Effector memory CD8-positive, alpha-beta T cell (primary cell): ENCODE data around the gene COQ8B.

Source experiments
- ATAC-seq: fragments of 150-1000 bp; cut with Tn5 transposase; replicated peaks from 2 replicates; pipeline ENCODE4 v1.10.0; 2021; ENCODE audit warnings: mild to moderate bottlenecking, moderate library complexity
- DNase-seq, 3 experiments: peaks; one replicate each; pipeline ENCODE4 v3.0.0; 2021
- H3K27ac Mint-ChIP-seq, 2 donors: one replicate each; pipeline ENCODE4 v1.8.0; 2022; ENCODE audit warnings: mild to moderate bottlenecking in 2 of 2, mixed read lengths in 2 of 2, moderate library complexity in 2 of 2
- H3K27me3 Mint-ChIP-seq, 2 donors: one replicate each; pipeline ENCODE4 v1.8.0; 2022; ENCODE audit warnings: mixed read lengths in 2 of 2
- H3K36me3 Mint-ChIP-seq: one replicate; pipeline ENCODE4 v1.8.0; 2022; ENCODE audit warnings: mild to moderate bottlenecking, moderate library complexity, mixed read lengths; ENCODE audit not compliant: insufficient read depth
- H3K4me1 Mint-ChIP-seq, 2 donors: one replicate each; pipeline ENCODE4 v1.8.0; 2022; ENCODE audit warnings: low read depth in 2 of 2, mixed read lengths in 2 of 2
- H3K4me3 Mint-ChIP-seq, 2 donors: one replicate each; pipeline ENCODE4 v1.8.0; 2022; ENCODE audit warnings: mild to moderate bottlenecking in 2 of 2, mixed read lengths in 2 of 2, moderate library complexity in 2 of 2
- H3K9me3 Mint-ChIP-seq, 2 donors: one replicate each; pipeline ENCODE4 v1.8.0; 2022; ENCODE audit warnings: mixed read lengths in 2 of 2

Gene COQ8B

GRCh38 chr19:40672573-40673299 is 44.0 kb downstream of the COQ8B start:
- H3K4me1 Mint-ChIP-seq: no peaks in the 10 kb centered on the region
- no peak overlapping the region for H3K4me3 Mint-ChIP-seq
- ATAC-seq (no peak), DNase-seq (no peak)
- peaks cover 3% of the 10 kb centered on the region for H3K36me3 Mint-ChIP-seq
- H3K9me3 Mint-ChIP-seq: no peaks in the 10 kb centered on the region
- H3K27me3 Mint-ChIP-seq: no peaks in the 10 kb centered on the region
- H3K27ac Mint-ChIP-seq: no peak overlapping the region

GRCh38 chr19:40672038-40672437 is 44.6 kb downstream of the COQ8B start:
- peaks cover 3% of the 10 kb centered on the region for H3K36me3 Mint-ChIP-seq
- H3K4me1 Mint-ChIP-seq: no peaks in the 10 kb centered on the region
- H3K27ac Mint-ChIP-seq: no peak overlapping the region
- ATAC-seq (no peak), DNase-seq (no peak)
- no peak overlapping the region for H3K4me3 Mint-ChIP-seq
- H3K27me3 Mint-ChIP-seq: no peaks in the 10 kb centered on the region
- H3K9me3 Mint-ChIP-seq: no peaks in the 10 kb centered on the region

- no peaks in the 10 kb centered on the region for H3K36me3 Mint-ChIP-seq
- H3K9me3 Mint-ChIP-seq: no peaks in the 10 kb centered on the region
- H3K27me3 Mint-ChIP-seq: no peaks in the 10 kb centered on the region
- ATAC-seq: no peak
- no peak for DNase-seq
- peaks cover 0 to 1% of the 10 kb centered on the region in 2 donors for H3K4me1 Mint-ChIP-seq
- no peak overlapping the region for H3K27ac Mint-ChIP-seq
- no peak overlapping the region for H3K4me3 Mint-ChIP-seq
These were observed 45.3 kb downstream of the COQ8B start for GRCh38 chr19:40671404-40671803.

GRCh38 chr19:40668991-40669614 is 47.6 kb downstream of the COQ8B start:
- no peaks in the 10 kb centered on the region for H3K36me3 Mint-ChIP-seq
- no peak for DNase-seq
- H3K4me1 Mint-ChIP-seq: peaks cover 0 to 1% of the 10 kb centered on the region in 2 donors
- H3K9me3 Mint-ChIP-seq: no peaks in the 10 kb centered on the region
- no peak overlapping the region for H3K4me3 Mint-ChIP-seq
- no peak overlapping the region for H3K27ac Mint-ChIP-seq
- no peaks in the 10 kb centered on the region for H3K27me3 Mint-ChIP-seq
- no peak for ATAC-seq

GRCh38 chr19:40667602-40668001 is 49.1 kb downstream of the COQ8B start:
- Mint-ChIP-seq H3K27me3 (no peaks in the 10 kb centered on the region), H3K27ac (no peak overlapping the region), H3K4me1 (peaks cover 8 to 11% of the 10 kb centered on the region in 2 donors), H3K4me3 (no peak overlapping the region), H3K9me3 (no peaks in the 10 kb centered on the region), H3K36me3 (peaks cover 5% of the 10 kb centered on the region)
- no peak for ATAC-seq
- no peak for DNase-seq

GRCh38 chr19:40666803-40667438 is 49.8 kb downstream of the COQ8B start:
- H3K4me3 Mint-ChIP-seq: no peak overlapping the region
- no peaks in the 10 kb centered on the region for H3K27me3 Mint-ChIP-seq
- peaks cover 11% of the 10 kb centered on the region for H3K36me3 Mint-ChIP-seq
- DNase-seq (no peak), ATAC-seq (no peak)
- no peaks in the 10 kb centered on the region for H3K9me3 Mint-ChIP-seq
- peaks cover 8 to 12% of the 10 kb centered on the region in 2 donors for H3K4me1 Mint-ChIP-seq
- H3K27ac Mint-ChIP-seq: peak overlapping the region in 1 of 2 donors; percentile 38

GRCh38 chr19:40663695-40664692 is 52.7 kb downstream of the COQ8B start:
- Mint-ChIP-seq H3K27ac (peak overlapping the region; percentile 93 to 94), H3K9me3 (no peaks in the 10 kb centered on the region), H3K27me3 (peaks cover 0 to 12% of the 10 kb centered on the region in 2 donors), H3K4me3 (peak overlapping the region; percentile 82 to 84), H3K36me3 (peaks cover 11% of the 10 kb centered on the region), H3K4me1 (peaks cover 8 to 12% of the 10 kb centered on the region in 2 donors)
- DNase-seq (peak in 1 of 3 experiments; percentile 7), ATAC-seq (peak; percentile 9)

- ATAC-seq (peak; percentile 91), DNase-seq (peak; percentile 93 to 95 (median 93))
- H3K27me3 Mint-ChIP-seq: peaks cover 0 to 12% of the 10 kb centered on the region in 2 donors
- H3K4me1 Mint-ChIP-seq: peaks cover 8 to 12% of the 10 kb centered on the region in 2 donors
- no peaks in the 10 kb centered on the region for H3K9me3 Mint-ChIP-seq
- peak overlapping the region; percentile 93 to 94 for H3K27ac Mint-ChIP-seq
- peaks cover 11% of the 10 kb centered on the region for H3K36me3 Mint-ChIP-seq
- H3K4me3 Mint-ChIP-seq: peak overlapping the region; percentile 82 to 84
These were observed 53.6 kb downstream of the COQ8B start for GRCh38 chr19:40662925-40663694.

GRCh38 chr19:40661616-40662015 is 55.1 kb downstream of the COQ8B start:
- Mint-ChIP-seq H3K4me1 (peaks cover 8 to 10% of the 10 kb centered on the region in 2 donors), H3K9me3 (no peaks in the 10 kb centered on the region), H3K27me3 (peaks cover 0 to 12% of the 10 kb centered on the region in 2 donors), H3K27ac (peak overlapping the region in 1 of 2 donors; percentile 8), H3K36me3 (peaks cover 11% of the 10 kb centered on the region), H3K4me3 (no peak overlapping the region)
- DNase-seq (no peak), ATAC-seq (no peak)

- H3K4me1 Mint-ChIP-seq: peaks cover 8 to 10% of the 10 kb centered on the region in 2 donors
- peaks cover 11% of the 10 kb centered on the region for H3K36me3 Mint-ChIP-seq
- no peaks in the 10 kb centered on the region for H3K9me3 Mint-ChIP-seq
- H3K27me3 Mint-ChIP-seq: peaks cover 0 to 12% of the 10 kb centered on the region in 2 donors
- ATAC-seq (no peak), DNase-seq (no peak)
- H3K27ac Mint-ChIP-seq: no peak overlapping the region
- H3K4me3 Mint-ChIP-seq: no peak overlapping the region
These were observed 57.1 kb downstream of the COQ8B start for GRCh38 chr19:40659566-40659965.

- H3K9me3 Mint-ChIP-seq: no peaks in the 10 kb centered on the region
These were observed 57.6 kb downstream of the COQ8B start for GRCh38 chr19:40659116-40659515.

GRCh38 chr19:40658031-40658430 is 58.7 kb downstream of the COQ8B start:
- H3K36me3 Mint-ChIP-seq: peaks cover 10% of the 10 kb centered on the region
- H3K27me3 Mint-ChIP-seq: peaks cover 0 to 12% of the 10 kb centered on the region in 2 donors
- no peak for DNase-seq
- no peak for ATAC-seq
- no peak overlapping the region for H3K27ac Mint-ChIP-seq
- no peak overlapping the region for H3K4me3 Mint-ChIP-seq
- peaks cover 0 to 3% of the 10 kb centered on the region in 2 donors for H3K4me1 Mint-ChIP-seq
- no peaks in the 10 kb centered on the region for H3K9me3 Mint-ChIP-seq

More at GRCh38 chr19:40659116-40659515, 57.6 kb downstream of the COQ8B start:
- H3K36me3 Mint-ChIP-seq: peaks cover 11% of the 10 kb centered on the region
- no peak for DNase-seq
- no peak overlapping the region for H3K4me3 Mint-ChIP-seq
- peaks cover 8 to 10% of the 10 kb centered on the region in 2 donors for H3K4me1 Mint-ChIP-seq
- no peak overlapping the region for H3K27ac Mint-ChIP-seq
- H3K27me3 Mint-ChIP-seq: peaks cover 0 to 12% of the 10 kb centered on the region in 2 donors
- ATAC-seq: no peak
